Type B pancreatic cell (in vitro differentiated cells): ENCODE data around the gene PACRG. TPM values are rescaled to one million over a fixed set of nuclear protein-coding genes. Genes with fewer than 3 reads are reported as not detected.

Experiments used
- DNase-seq: peaks from one replicate; pipeline ENCODE4 v3.0.0; 2021; ENCODE audit warnings: mixed read lengths; ENCODE audit not compliant: unreplicated experiment; ENCODE audit errors: extremely low spot score
- H3K27ac Mint-ChIP-seq: 2 replicates; pipeline ENCODE4 v1.8.0; 2021; ENCODE audit warnings: mild to moderate bottlenecking, mixed read lengths
- H3K27me3 Mint-ChIP-seq: 2 replicates; pipeline ENCODE4 v1.8.0; 2021; ENCODE audit warnings: mixed read lengths
- H3K36me3 Mint-ChIP-seq: 2 replicates; pipeline ENCODE4 v1.8.0; 2021; ENCODE audit warnings: mixed read lengths
- H3K4me1 Mint-ChIP-seq: one replicate; pipeline ENCODE4 v1.8.0; 2021; ENCODE audit warnings: mixed read lengths; ENCODE audit not compliant: unreplicated experiment
- H3K4me3 Mint-ChIP-seq: 2 replicates; pipeline ENCODE4 v1.8.0; 2021; ENCODE audit warnings: mild to moderate bottlenecking, mixed read lengths
- H3K9me3 Mint-ChIP-seq: 2 replicates; pipeline ENCODE4 v1.8.0; 2021; ENCODE audit warnings: mixed read lengths
- CTCF ChIP-seq: fragments of 200-600 bp; sonication (generic); conservative IDR thresholded peaks from 2 replicates; pipeline ENCODE4 v1.5.0; 2021; ENCODE audit warnings: antibody characterized with exemption, mild to moderate bottlenecking
- total RNA-seq: library from RNA; stranded (reverse); gene quantifications from 2 replicates; pipeline ENCODE4 v1.2.1, GENCODE V29; 2021; ENCODE audit warnings: low replicate concordance

Gene PACRG
- total RNA-seq, 1 donor from 2014 or later, result 5.6 TPM

GRCh38 chr6:162690158-162690557 is 37.6 kb upstream of the PACRG start:
- no peak overlapping the region for H3K27ac Mint-ChIP-seq
- no peaks in the 10 kb centered on the region for H3K4me1 Mint-ChIP-seq
- no peak overlapping the region for H3K4me3 Mint-ChIP-seq
- H3K36me3 Mint-ChIP-seq, result no peaks in the 10 kb centered on the region
- no peaks in the 10 kb centered on the region for H3K9me3 Mint-ChIP-seq
- DNase-seq, result no peak
- H3K27me3 Mint-ChIP-seq, result no peaks in the 10 kb centered on the region
- TF ChIP-seq CTCF, result no peak

- no peaks in the 10 kb centered on the region for H3K36me3 Mint-ChIP-seq
Measured at GRCh38 chr6:162697872-162698403, 29.8 kb upstream of the PACRG start.

GRCh38 chr6:162698440-162698839 is 29.3 kb upstream of the PACRG start:
- Mint-ChIP-seq H3K4me3 (no peak overlapping the region), H3K4me1 (no peaks in the 10 kb centered on the region), H3K27ac (no peak overlapping the region), H3K9me3 (peaks cover 4% of the 10 kb centered on the region), H3K27me3 (peaks cover 9% of the 10 kb centered on the region), H3K36me3 (no peaks in the 10 kb centered on the region)
- no peak for TF ChIP-seq CTCF
- no peak for DNase-seq

More at GRCh38 chr6:162697872-162698403, 29.8 kb upstream of the PACRG start:
- H3K27me3 Mint-ChIP-seq, result peaks cover 7% of the 10 kb centered on the region
- no peak overlapping the region for H3K27ac Mint-ChIP-seq
- H3K4me1 Mint-ChIP-seq, result no peaks in the 10 kb centered on the region
- no peak overlapping the region for H3K4me3 Mint-ChIP-seq
- DNase-seq, result no peak
- H3K9me3 Mint-ChIP-seq, result peaks cover 4% of the 10 kb centered on the region
- TF ChIP-seq CTCF, result no peak

GRCh38 chr6:162699961-162700360 is 27.8 kb upstream of the PACRG start:
- Mint-ChIP-seq H3K27ac (no peak overlapping the region), H3K9me3 (peaks cover 4% of the 10 kb centered on the region)

GRCh38 chr6:162700966-162701365 is 26.8 kb upstream of the PACRG start:
- H3K36me3 Mint-ChIP-seq, result no peaks in the 10 kb centered on the region
- peaks cover 5% of the 10 kb centered on the region for H3K4me1 Mint-ChIP-seq
- H3K27me3 Mint-ChIP-seq, result peaks cover 11% of the 10 kb centered on the region
- no peak for TF ChIP-seq CTCF
- H3K4me3 Mint-ChIP-seq, result no peak overlapping the region
- H3K9me3 Mint-ChIP-seq, result peaks cover 4% of the 10 kb centered on the region
- no peak for DNase-seq
- no peak overlapping the region for H3K27ac Mint-ChIP-seq

More at GRCh38 chr6:162699961-162700360, 27.8 kb upstream of the PACRG start:
- Mint-ChIP-seq H3K4me3 (no peak overlapping the region), H3K27me3 (peaks cover 11% of the 10 kb centered on the region), H3K36me3 (no peaks in the 10 kb centered on the region), H3K4me1 (peaks cover under 1% of the 10 kb centered on the region)
- no peak for TF ChIP-seq CTCF
- no peak for DNase-seq

GRCh38 chr6:162701551-162701950 is 26.2 kb upstream of the PACRG start:
- H3K27me3 Mint-ChIP-seq, result peaks cover 11% of the 10 kb centered on the region
- no peak for DNase-seq
- H3K27ac Mint-ChIP-seq, result no peak overlapping the region
- no peak for TF ChIP-seq CTCF
- peaks cover 4% of the 10 kb centered on the region for H3K9me3 Mint-ChIP-seq
- no peak overlapping the region for H3K4me3 Mint-ChIP-seq
- peaks cover 11% of the 10 kb centered on the region for H3K4me1 Mint-ChIP-seq
- H3K36me3 Mint-ChIP-seq, result no peaks in the 10 kb centered on the region
